Tibial artery (tissue), 4 donors: ENCODE data around the gene EXOSC7.

Experiments used
- DNase-seq, 2 donors: peaks; one replicate each; pipeline ENCODE4 v3.0.0-alpha.2; 2019
- H3K27ac ChIP-seq, 2 donors: fragments of 200-600 bp; sonication (generic) in 1 of 2; 1 replicate in 1 of 2; 2 replicates in 1 of 2; pipeline ENCODE4 v1.5.1; 2018 to 2019; ENCODE audit warnings: mild to moderate bottlenecking in 1 of 2
- H3K27me3 ChIP-seq, 2 donors: fragments of 200-600 bp; sonication (generic) in 1 of 2; one replicate each; pipeline versions ENCODE4 v1.5.1 to v1.6.0; 2016 to 2019
- H3K36me3 ChIP-seq, 3 donors: fragments of 200-600 bp; sonication (generic) in 2 of 3; one replicate each; pipeline ENCODE4 v1.5.1; 2016 to 2019; ENCODE audit warnings: mild to moderate bottlenecking in 2 of 3
- H3K4me1 ChIP-seq, 4 donors: fragments of 200-600 bp; sonication (generic) in 2 of 4; 1 replicate in 3 of 4; 2 replicates in 1 of 4; pipeline ENCODE4 v1.5.1; 2016 to 2019
- H3K4me3 ChIP-seq, 2 donors: fragments of 200-600 bp; sonication (generic) in 1 of 2; 1 replicate in 1 of 2; 2 replicates in 1 of 2; pipeline ENCODE4 v1.5.1; 2018 to 2019; ENCODE audit warnings: mild to moderate bottlenecking in 2 of 2
- H3K9me3 ChIP-seq, 3 donors: fragments of 200-600 bp; sonication (generic) in 1 of 3; one replicate each; pipeline ENCODE4 v1.5.1; 2016 to 2019
- intact Hi-C: fragments of 100-400 bp; cut with DNase I; formaldehyde crosslinking; loops from one replicate; pipeline ENCODE4 v1.15.0; 2023; ENCODE audit warnings: low total_unique reads
- TF ChIP-seq, protein P1 (sequence below), 2 experiments: fragments of 200-600 bp in 1 of 2; fragments of 450-650 bp in 1 of 2; IDR thresholded peaks; one replicate each; pipeline ENCODE4 v1.5.1; 2017 to 2019; ENCODE audit warnings: antibody characterized with exemption in 2 of 2, mild to moderate bottlenecking in 1 of 2, moderate library complexity in 1 of 2

The EXOSC7 gene

DNA sequence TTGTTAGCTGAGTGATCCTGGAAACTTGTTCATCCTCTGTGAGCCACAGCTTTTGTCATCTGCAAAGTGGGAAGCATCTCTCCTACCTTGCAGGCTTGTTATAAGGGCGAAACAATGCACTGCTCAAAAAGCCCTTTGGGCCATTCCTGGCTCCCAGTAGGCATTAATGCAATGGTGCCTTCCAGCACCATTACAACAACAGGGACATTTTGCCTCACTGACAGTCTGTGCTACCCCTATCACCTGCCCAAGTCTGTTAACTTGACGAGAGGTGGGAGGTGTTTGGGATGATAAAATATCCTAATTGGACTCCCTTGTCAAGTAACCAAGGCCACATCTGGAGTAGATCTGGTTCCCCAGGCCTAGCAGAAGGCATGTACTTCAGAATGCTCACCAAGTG is 44.3 kb upstream of the EXOSC7 start:
- no peak overlapping the region for H3K4me3 ChIP-seq
- no peaks in the 10 kb centered on the region for H3K4me1 ChIP-seq
- intact Hi-C loops, result no loop called here
- DNase-seq, result no peak
- H3K27me3 ChIP-seq, result no peaks in the 10 kb centered on the region
- TF ChIP-seq, protein P1, sequence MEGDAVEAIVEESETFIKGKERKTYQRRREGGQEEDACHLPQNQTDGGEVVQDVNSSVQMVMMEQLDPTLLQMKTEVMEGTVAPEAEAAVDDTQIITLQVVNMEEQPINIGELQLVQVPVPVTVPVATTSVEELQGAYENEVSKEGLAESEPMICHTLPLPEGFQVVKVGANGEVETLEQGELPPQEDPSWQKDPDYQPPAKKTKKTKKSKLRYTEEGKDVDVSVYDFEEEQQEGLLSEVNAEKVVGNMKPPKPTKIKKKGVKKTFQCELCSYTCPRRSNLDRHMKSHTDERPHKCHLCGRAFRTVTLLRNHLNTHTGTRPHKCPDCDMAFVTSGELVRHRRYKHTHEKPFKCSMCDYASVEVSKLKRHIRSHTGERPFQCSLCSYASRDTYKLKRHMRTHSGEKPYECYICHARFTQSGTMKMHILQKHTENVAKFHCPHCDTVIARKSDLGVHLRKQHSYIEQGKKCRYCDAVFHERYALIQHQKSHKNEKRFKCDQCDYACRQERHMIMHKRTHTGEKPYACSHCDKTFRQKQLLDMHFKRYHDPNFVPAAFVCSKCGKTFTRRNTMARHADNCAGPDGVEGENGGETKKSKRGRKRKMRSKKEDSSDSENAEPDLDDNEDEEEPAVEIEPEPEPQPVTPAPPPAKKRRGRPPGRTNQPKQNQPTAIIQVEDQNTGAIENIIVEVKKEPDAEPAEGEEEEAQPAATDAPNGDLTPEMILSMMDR (IDR thresholded peaks at IDR 0.05), result no peak
- H3K9me3 ChIP-seq, result no peaks in the 10 kb centered on the region
- H3K27ac ChIP-seq, result no peak overlapping the region
- peaks cover 16 to 80% (median 73%) of the 10 kb centered on the region in 3 donors for H3K36me3 ChIP-seq

DNA sequence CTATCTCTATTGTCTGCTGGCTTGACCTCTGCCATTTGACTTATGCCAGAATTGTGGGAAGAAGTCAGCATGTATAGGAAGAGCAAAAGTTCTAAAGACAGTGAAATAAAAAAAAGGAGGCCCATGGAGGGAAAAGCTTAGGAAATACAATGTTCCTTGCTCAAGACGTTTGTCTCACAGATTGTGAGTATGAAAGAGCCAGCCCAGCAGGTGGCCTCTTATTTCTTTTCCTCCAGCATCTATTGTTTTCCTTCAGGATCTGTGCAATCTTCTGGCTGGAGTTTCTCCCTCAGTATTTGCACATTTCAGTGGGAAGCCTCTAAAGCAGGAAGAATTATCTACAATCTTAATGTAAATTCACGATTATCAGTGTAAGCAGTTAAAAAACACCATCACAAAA is 43.8 kb upstream of the EXOSC7 start:
- peaks cover 17 to 75% (median 73%) of the 10 kb centered on the region in 3 donors for H3K36me3 ChIP-seq
- H3K4me1 ChIP-seq, result no peaks in the 10 kb centered on the region
- H3K4me3 ChIP-seq, result no peak overlapping the region
- no peaks in the 10 kb centered on the region for H3K27me3 ChIP-seq
- intact Hi-C loops, result no loop called here
- no peak overlapping the region for H3K27ac ChIP-seq
- TF ChIP-seq, protein P1 (IDR thresholded peaks at IDR 0.05), result no peak
- H3K9me3 ChIP-seq, result no peaks in the 10 kb centered on the region
- DNase-seq, result no peak

DNA sequence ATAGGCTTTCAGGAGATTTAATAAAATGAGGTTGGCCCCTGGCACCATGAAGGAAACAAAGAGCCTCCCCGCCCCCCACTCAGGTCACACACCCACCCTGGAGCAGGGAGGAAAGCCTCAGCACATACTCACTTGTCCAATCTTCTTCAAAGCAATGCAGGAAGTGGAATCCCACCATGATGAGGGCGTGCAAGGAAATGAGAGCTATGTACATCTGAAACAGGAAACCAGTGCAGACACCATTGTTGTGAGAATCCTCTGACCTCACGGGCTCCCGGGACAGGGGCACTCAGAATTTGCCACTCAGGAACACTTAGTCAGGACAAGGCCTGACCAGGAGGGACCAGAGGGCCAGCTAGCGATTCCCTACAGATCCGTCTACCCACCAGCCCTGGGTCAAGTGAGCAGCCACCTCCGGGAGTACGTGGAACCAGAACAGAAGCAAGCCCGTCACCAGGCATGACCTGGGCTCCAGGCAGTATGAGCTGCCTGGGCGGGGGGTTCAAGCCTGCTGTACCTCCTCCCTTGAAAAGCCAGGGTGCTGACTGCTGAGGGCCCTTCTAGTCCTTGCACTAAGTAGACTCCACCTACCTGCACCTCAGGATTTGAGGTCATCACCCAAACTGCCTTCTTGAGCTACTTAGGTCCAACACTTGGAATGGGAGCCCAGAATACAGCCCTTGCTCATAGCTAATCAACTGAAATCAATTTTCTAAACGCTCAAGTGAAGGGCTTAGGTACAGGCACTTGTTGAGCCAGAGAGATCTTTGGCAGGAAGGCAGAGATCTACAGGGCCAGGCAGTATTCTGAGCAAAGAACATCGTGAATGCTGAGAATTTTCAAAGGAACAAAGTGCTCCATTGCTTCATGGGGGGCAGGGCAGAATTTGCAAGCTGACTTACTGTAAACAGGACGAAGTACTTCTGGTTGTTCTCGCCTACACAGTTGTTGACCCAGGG is 42.8 kb upstream of the EXOSC7 start:
- no peaks in the 10 kb centered on the region for H3K27me3 ChIP-seq
- no peak overlapping the region for H3K4me3 ChIP-seq
- H3K27ac ChIP-seq, result no peak overlapping the region
- no peaks in the 10 kb centered on the region for H3K4me1 ChIP-seq
- H3K36me3 ChIP-seq, result peaks cover 17 to 73% (median 69%) of the 10 kb centered on the region in 3 donors
- H3K9me3 ChIP-seq, result no peaks in the 10 kb centered on the region
- DNase-seq, result no peak
- TF ChIP-seq, protein P1 (IDR thresholded peaks at IDR 0.05), result no peak
- intact Hi-C loops, result no loop called here

DNA sequence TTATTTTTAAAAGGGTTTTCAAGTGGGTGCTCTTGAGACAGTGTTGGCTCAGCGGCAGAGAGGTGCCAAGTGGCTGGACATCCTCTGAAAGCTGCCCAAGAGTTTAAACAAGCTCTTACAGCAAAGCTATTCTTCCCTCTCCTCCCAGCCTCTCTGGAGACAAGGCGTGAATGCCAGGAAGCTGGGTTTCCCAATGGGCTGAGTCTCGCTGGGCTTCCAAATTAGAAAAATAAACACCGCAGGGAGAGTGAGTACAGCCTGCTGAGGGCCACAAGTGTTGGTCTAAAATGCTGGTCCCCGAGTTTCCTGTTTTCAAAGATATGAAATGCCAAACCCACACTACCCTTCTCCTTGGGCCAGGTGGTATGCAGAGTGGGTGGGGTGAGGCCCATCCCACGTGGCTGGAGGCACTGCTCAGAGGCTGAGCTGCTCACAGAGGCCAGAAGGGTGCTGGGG is 36.4 kb upstream of the EXOSC7 start:
- no peak for DNase-seq
- Histone ChIP-seq H3K9me3 (no peaks in the 10 kb centered on the region), H3K27ac (no peak overlapping the region), H3K4me1 (no peaks in the 10 kb centered on the region), H3K36me3 (peaks cover 17 to 77% (median 65%) of the 10 kb centered on the region in 3 donors), H3K27me3 (no peaks in the 10 kb centered on the region), H3K4me3 (no peak overlapping the region)
- TF ChIP-seq, protein P1 (IDR thresholded peaks at IDR 0.05), result no peak
- intact Hi-C loops, result no loop called here

DNA sequence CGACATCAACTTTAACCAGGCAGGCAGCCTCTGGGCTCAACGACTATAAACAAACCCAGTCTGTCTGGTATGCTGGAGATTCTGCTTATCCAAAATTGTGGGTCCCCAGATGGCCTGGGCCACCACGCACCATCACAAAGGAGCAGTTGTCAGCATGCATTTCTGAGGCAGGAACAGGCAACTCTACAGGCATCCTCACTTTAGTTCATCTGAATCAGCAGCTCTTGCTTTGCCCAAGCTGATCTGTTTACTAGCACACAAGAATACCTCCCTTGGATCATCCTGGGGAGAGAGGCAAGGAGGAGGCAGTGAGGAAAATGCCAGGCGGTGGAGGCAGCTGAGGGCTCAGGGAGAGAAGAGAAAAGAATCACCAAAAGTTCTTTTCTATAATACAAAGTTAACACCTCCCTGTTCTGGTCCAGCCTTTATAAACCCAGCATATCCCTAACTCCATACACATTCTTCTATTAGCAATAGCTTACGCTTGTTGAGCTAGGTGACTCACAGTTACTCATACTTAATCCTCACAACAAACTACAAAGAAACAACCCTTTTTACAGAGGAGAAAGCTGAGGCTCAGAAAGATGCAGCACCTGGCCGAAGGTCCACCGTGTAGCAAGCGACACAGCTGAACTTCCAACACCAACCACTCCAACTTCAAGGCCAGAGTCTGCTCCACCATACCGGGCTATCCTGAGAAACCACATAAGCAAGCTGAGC is 33.7 kb upstream of the EXOSC7 start:
- Histone ChIP-seq H3K9me3 (no peaks in the 10 kb centered on the region), H3K4me3 (no peak overlapping the region), H3K27me3 (no peaks in the 10 kb centered on the region), H3K4me1 (no peaks in the 10 kb centered on the region), H3K36me3 (peaks cover 12 to 84% (median 60%) of the 10 kb centered on the region in 3 donors), H3K27ac (no peak overlapping the region)
- intact Hi-C loops, result no loop called here
- DNase-seq, result no peak
- TF ChIP-seq, protein P1 (IDR thresholded peaks at IDR 0.05), result no peak
